Measurements from ENCODE around the gene CCL25. TPM values are rescaled to one million over a fixed set of nuclear protein-coding genes. Genes with fewer than 3 reads are reported as not detected.

Gene CCL25
- total RNA-seq, 1 experiment from 2014 or later, result not detected

DNA sequence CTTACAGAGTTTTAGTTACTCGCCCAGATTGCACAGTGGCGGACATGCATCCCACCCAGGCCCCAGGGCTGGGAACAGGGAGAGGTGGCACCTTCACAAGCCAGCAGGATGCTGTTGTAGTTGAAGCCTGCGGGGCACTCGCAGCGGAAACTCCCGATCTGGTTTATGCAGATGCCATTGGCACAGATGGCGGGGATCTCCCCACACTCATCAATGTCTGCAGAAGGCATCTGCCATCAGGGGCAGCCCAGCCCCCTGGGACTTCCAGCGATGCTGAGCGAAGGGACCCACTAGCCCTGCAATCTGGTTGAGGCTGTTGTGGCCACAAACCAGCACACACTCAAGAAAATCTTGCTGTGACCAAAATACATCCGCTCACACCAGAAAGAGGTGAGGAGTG lies 44.6 kb downstream of the CCL25 start:
- Histone ChIP-seq H3K27ac (ENCODE audit: low read depth, low read length) (no peak overlapping the region), H3K4me2 (ENCODE audit: low read length) (no peak overlapping the region), H4K20me1 (ENCODE audit: insufficient read depth) (no peaks in the 10 kb centered on the region), H3K9me3 (ENCODE audit: control insufficient read depth in 1 of 2, insufficient read depth in 1 of 2, low read depth in 1 of 2, low read length in 2 of 2) (peaks cover 21 to 23% of the 10 kb centered on the region in 2 experiments; a peak in 2 of 4 replicates), H3K9ac (ENCODE audit: low read length) (no peak overlapping the region), H3K27me3 (ENCODE audit: insufficient read depth, low read length) (no peaks in the 10 kb centered on the region), H3K9me2 (ENCODE audit: insufficient read depth) (no peaks in the 10 kb centered on the region), H3K4me3 (replicated peaks in 1 of 2; ENCODE audit: low read depth in 1 of 2, low read length in 2 of 2) (no peak overlapping the region), H3K4me1 (ENCODE audit: control insufficient read depth in 1 of 2, insufficient read depth in 2 of 2, low read length in 2 of 2) (no peaks in the 10 kb centered on the region), H2AFZ (ENCODE audit: low read depth, low read length, poor library complexity, severe bottlenecking) (no peak overlapping the region), H3K36me3 (ENCODE audit: control insufficient read depth in 1 of 2, insufficient read depth in 2 of 2, low read length in 2 of 2) (no peaks in the 10 kb centered on the region; a peak in 1 of 4 replicates), H3K79me2 (ENCODE audit: insufficient read depth, low read length) (no peaks in the 10 kb centered on the region)
- DNase-seq (ENCODE audit: low read depth, low spot score) (no peak), ATAC-seq (no peak)
- no TSS peak for BruUV-seq (replicated peaks)
- intact Hi-C loops (cut with micrococcal nuclease), result no loop called here
- TF ChIP-seq POLR2AphosphoS5 (IDR thresholded peaks at IDR 0.05; ENCODE audit: low read depth, low read length) (no peak), EGR1 (IDR thresholded peaks at IDR 0.05; ENCODE audit: low read depth) (no peak), SP1 (IDR thresholded peaks at IDR 0.05; ENCODE audit: low read depth) (no peak), FOSL1 (IDR thresholded peaks at IDR 0.05; ENCODE audit: low read depth) (no peak), RAD21 (IDR thresholded peaks at IDR 0.05; ENCODE audit: low read depth) (no peak), ELF1 (IDR thresholded peaks at IDR 0.05; ENCODE audit: borderline replicate concordance, low read depth) (no peak)
- TF ChIP-seq, protein P1, sequence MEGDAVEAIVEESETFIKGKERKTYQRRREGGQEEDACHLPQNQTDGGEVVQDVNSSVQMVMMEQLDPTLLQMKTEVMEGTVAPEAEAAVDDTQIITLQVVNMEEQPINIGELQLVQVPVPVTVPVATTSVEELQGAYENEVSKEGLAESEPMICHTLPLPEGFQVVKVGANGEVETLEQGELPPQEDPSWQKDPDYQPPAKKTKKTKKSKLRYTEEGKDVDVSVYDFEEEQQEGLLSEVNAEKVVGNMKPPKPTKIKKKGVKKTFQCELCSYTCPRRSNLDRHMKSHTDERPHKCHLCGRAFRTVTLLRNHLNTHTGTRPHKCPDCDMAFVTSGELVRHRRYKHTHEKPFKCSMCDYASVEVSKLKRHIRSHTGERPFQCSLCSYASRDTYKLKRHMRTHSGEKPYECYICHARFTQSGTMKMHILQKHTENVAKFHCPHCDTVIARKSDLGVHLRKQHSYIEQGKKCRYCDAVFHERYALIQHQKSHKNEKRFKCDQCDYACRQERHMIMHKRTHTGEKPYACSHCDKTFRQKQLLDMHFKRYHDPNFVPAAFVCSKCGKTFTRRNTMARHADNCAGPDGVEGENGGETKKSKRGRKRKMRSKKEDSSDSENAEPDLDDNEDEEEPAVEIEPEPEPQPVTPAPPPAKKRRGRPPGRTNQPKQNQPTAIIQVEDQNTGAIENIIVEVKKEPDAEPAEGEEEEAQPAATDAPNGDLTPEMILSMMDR (IDR thresholded peaks at IDR 0.05 in 2 of 3, conservative IDR thresholded peaks at IDR 0.05 in 1 of 3; ENCODE audit: borderline replicate concordance in 1 of 3, insufficient read depth in 1 of 3, low read depth in 2 of 3, low read length in 2 of 3), result no peak
- ChIA-PET POLR2A (no interaction called here), CTCF (no interaction called here), RAD21 (ENCODE audit: low non-redundant PET in 1 of 2, low total read pairs in 2 of 2, uncharacterized antibody in 2 of 2, unreplicated experiment in 2 of 2) (no interaction called here)

All from HCT116 (cell line).